Measurements from ENCODE around the gene MTHFSD. TPM values are rescaled to one million over a fixed set of nuclear protein-coding genes. Genes with fewer than 3 reads are reported as not detected.

MTHFSD gene
- total RNA-seq, 1 experiment from 2014 or later = 4.7 TPM

GRCh38 chr16:86595983-86596605 is 41.1 kb upstream of the MTHFSD start:
- H3T11ph ChIP-seq (ENCODE audit: low read length) = no peak overlapping the region
- peaks cover 51% of the 10 kb centered on the region for H3K27me3 Mint-ChIP-seq (ENCODE audit: low read depth)
- H3K79me1 ChIP-seq (ENCODE audit: insufficient read depth, low read depth, low read length, poor library complexity, severe bottlenecking) = no peaks in the 10 kb centered on the region
- H3K14ac ChIP-seq (ENCODE audit: insufficient read depth, low read length) = no peak overlapping the region
- no peak overlapping the region for H3K4me3 Mint-ChIP-seq
- no peak overlapping the region for H2AK5ac ChIP-seq (ENCODE audit: insufficient read length, low read length)
- no peak overlapping the region for H2BK12ac ChIP-seq (ENCODE audit: insufficient read length, low read depth, low read length)
- H3K4me1 Mint-ChIP-seq = peaks cover 0 to 10% of the 10 kb centered on the region in 2 experiments; a peak in 2 of 4 replicates
- no peak overlapping the region for H4K5ac ChIP-seq (ENCODE audit: insufficient read length, low read depth, low read length)
- H3K9me3 Mint-ChIP-seq = no peaks in the 10 kb centered on the region
- H2BK15ac ChIP-seq (ENCODE audit: low read depth, low read length) = no peak overlapping the region
- H3K23me2 ChIP-seq (ENCODE audit: insufficient read length, low read depth, low read length, poor library complexity, severe bottlenecking) = no peaks in the 10 kb centered on the region
- H2AFZ ChIP-seq (ENCODE audit: low read length) = no peak overlapping the region
- TF ChIP-seq CTCF (conservative IDR thresholded peaks at IDR 0.05) = no peak
- no peak overlapping the region for H3K9ac ChIP-seq (ENCODE audit: extremely low read depth, insufficient read length, low read length)
- H3K27ac ChIP-seq (ENCODE audit: insufficient read length, low read depth, low read length) = no peak overlapping the region
- no peak overlapping the region for H3K4ac ChIP-seq (ENCODE audit: low read depth, low read length)
- H3K79me2 ChIP-seq (ENCODE audit: insufficient read depth, low read length) = no peaks in the 10 kb centered on the region
- no peak overlapping the region for H4K8ac ChIP-seq (replicated peaks; ENCODE audit: insufficient read length, low read depth, low read length)
- no peak overlapping the region for H3K56ac ChIP-seq (ENCODE audit: insufficient read length, low read depth, low read length)
- H3K4me2 ChIP-seq (ENCODE audit: insufficient read depth, insufficient read length, low read length) = no peak overlapping the region
- no peak overlapping the region for H2BK5ac ChIP-seq (ENCODE audit: insufficient read length, low read length)
- no peaks in the 10 kb centered on the region for H3K27me3 ChIP-seq (ENCODE audit: insufficient read depth, low read length)
- H2BK20ac ChIP-seq (ENCODE audit: low read depth, low read length, poor library complexity, severe bottlenecking) = no peak overlapping the region
- no peak for DNase-seq
- H3K4me1 ChIP-seq (ENCODE audit: insufficient read depth, low read length) = no peaks in the 10 kb centered on the region
- no peaks in the 10 kb centered on the region for H4K20me1 ChIP-seq (ENCODE audit: control insufficient read depth, insufficient read depth, insufficient read length)
- WGBS (ENCODE audit: extremely low coverage, insufficient read length, low lambda C conversion rate) = no CpG with 5 or more reads among the region's 10 CpGs
- no peak overlapping the region for H3K27ac Mint-ChIP-seq
- H2BK120ac ChIP-seq (ENCODE audit: low read depth, low read length, poor library complexity, severe bottlenecking) = no peak overlapping the region
- H4K91ac ChIP-seq (ENCODE audit: insufficient read length, low read depth, low read length) = no peak overlapping the region
- H3K23ac ChIP-seq (ENCODE audit: insufficient read length, low read depth, low read length) = no peak overlapping the region
- no peaks in the 10 kb centered on the region for H3K36me3 Mint-ChIP-seq (ENCODE audit: insufficient read depth in 1 of 3, low read depth in 3 of 3)
- H3K9me3 ChIP-seq (ENCODE audit: control insufficient read depth, low read depth, low read length) = no peaks in the 10 kb centered on the region
- H3K18ac ChIP-seq (ENCODE audit: insufficient read length, low read depth, low read length) = no peak overlapping the region
